GM12875 (cell line): ENCODE results near the gene RAB21.

Experiments
- H3K4me3 ChIP-seq: one replicate; pipeline ENCODE4 v1.5.1; 2011; ENCODE audit warnings: low read depth, low read length, control low read depth
- TF ChIP-seq, protein P1 (sequence below): IDR thresholded peaks from 2 replicates; pipeline ENCODE4 v1.5.1; 2011; ENCODE audit warnings: low read depth, mild to moderate bottlenecking, control low read depth, inconsistent platforms, low read length, moderate library complexity, borderline replicate concordance; ENCODE audit not compliant: insufficient read depth

Gene RAB21, protein sequence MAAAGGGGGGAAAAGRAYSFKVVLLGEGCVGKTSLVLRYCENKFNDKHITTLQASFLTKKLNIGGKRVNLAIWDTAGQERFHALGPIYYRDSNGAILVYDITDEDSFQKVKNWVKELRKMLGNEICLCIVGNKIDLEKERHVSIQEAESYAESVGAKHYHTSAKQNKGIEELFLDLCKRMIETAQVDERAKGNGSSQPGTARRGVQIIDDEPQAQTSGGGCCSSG

DNA sequence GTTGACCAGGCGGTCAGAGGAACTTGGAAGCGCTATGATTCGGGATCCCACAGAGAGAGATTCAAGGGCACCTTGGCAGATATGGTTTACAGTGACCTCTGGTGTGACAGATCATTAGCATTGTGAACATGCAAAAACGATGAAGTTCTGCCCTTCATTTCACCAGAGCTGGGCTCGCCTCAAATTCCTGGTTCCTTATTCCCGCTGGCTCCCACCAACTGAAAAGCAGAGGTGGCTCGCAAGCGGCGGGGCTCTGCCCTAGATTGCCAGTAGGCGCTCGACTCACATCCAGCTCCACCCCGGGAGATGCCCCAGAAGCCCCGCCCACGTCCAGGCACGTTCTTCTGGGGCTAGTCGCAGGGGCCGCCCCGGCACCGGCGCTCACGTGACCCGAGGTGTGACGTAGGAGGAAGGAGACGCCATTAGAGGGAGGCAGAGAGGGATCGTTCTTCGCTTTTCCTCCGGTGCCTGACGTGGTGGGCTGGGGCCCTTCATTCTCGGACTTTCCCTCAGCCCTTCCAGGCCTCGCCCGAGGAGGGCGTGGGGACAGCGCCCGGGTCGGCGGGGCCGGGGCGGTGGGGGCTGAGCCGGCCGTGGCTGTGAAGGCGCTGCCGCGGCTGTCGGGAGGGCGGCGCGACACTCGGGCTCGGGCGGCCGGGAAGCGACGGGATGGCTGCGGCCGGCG lies at the start of gene RAB21:
RAB21 (plus strand) TSS at position 403 of the 685 bp plus-strand sequence; CDS start at position 670, 267 bp downstream.
- H3K4me3 ChIP-seq, result peak within 1 kb of the TSS; percentile 92
- TF ChIP-seq, protein P1, sequence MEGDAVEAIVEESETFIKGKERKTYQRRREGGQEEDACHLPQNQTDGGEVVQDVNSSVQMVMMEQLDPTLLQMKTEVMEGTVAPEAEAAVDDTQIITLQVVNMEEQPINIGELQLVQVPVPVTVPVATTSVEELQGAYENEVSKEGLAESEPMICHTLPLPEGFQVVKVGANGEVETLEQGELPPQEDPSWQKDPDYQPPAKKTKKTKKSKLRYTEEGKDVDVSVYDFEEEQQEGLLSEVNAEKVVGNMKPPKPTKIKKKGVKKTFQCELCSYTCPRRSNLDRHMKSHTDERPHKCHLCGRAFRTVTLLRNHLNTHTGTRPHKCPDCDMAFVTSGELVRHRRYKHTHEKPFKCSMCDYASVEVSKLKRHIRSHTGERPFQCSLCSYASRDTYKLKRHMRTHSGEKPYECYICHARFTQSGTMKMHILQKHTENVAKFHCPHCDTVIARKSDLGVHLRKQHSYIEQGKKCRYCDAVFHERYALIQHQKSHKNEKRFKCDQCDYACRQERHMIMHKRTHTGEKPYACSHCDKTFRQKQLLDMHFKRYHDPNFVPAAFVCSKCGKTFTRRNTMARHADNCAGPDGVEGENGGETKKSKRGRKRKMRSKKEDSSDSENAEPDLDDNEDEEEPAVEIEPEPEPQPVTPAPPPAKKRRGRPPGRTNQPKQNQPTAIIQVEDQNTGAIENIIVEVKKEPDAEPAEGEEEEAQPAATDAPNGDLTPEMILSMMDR, result peak; percentile 22; the same call in 1 of the 2 replicates

DNA sequence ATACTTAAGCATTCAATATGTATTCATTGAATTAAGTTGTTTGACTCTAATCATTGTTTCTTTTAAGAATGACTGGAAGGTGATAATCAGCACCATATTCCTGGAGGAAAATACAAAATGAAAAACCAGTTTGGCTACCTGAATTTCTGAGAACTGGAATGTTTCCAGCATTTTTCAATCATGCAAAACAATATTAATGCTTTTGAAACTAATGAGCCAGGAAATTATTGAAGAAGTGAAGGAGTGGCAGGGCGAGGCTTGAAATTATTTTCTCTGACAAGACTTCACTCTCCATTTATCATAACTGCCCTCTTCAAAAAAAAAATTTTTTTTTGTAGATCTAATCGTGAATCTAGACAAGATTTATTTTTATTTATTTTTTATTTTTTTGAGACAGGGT lies 49.7 kb upstream of the RAB21 start:
- no peak overlapping the region for H3K4me3 ChIP-seq
- TF ChIP-seq, protein P1, result no peak

DNA sequence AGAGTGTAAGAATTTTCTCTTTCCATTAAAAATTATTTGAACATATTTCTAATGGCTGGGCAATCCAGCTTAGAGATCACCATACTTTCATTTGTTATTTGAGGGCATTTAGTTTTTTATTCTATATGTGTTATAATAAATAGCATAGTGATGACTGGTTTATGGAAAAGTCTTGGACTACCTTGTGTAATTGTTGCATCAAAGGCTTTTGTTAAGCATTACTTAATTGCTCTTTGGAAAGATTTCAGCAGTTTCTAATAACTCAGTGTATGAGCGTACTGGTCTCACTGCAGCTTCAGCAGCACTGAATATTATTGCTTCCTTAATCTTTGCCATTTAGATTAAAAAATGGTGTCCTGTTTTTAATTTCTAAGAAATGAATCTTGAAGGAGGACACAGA lies 46.0 kb upstream of the RAB21 start:
- TF ChIP-seq, protein P1, result no peak
- H3K4me3 ChIP-seq, result no peak overlapping the region

DNA sequence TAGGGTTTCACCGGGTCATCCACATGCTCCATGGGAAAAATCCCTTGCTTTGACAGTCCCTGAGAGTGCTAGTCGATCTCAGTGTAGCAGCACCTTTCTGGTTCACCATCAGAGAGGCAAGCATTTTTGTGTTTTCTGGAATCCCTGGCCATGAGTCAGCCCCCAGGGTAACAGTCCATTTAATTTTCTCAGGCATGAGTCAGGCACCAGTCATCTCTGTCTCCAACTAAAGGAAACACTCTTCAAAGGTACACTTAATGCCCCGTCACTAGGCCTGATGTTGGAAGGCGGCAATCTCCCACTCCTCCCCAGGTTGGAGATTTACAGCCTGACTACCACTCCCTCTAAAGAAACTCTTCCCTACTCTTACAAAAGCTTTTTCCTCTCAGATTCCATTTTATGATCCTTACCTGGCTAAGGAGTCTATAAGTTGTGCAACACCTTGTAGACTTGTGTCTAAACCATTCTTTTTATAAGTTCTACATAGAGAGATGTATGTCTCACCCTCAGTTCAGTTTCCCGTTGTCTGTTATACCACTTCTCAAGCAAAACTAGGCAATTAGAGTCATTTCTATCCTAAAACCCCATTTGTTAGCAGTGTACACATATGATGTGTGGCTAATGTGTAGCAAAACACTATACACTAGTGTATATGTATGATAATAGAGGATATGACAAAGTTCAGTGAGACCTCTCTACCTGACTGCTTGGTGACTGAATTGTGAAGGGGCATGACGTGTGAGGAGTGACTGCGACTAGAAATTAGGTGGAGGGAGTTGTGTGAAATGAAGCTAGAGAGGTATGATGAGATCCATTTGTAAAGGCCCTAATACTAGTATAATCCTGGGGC lies 44.2 kb upstream of the RAB21 start:
- TF ChIP-seq, protein P1, result no peak
- no peak overlapping the region for H3K4me3 ChIP-seq

DNA sequence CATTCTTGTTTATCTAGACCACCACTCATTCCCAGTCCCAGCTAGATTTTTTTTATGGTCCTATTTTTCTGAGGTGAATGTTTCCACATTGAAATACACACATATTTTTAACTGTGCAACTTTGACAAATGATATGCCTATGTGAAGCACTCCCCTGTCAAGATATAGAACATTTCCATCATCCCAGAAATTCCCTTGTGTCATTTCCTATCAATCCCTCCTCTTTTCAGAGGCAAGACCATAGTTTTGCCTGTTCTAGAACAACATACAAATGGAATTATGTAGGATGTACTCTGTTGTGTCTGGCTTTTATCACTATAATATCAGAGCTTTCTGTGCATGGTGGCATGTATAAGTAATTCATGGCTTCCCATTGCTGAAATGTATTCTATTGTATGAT lies 36.1 kb upstream of the RAB21 start:
- TF ChIP-seq, protein P1, result no peak
- H3K4me3 ChIP-seq, result no peak overlapping the region

DNA sequence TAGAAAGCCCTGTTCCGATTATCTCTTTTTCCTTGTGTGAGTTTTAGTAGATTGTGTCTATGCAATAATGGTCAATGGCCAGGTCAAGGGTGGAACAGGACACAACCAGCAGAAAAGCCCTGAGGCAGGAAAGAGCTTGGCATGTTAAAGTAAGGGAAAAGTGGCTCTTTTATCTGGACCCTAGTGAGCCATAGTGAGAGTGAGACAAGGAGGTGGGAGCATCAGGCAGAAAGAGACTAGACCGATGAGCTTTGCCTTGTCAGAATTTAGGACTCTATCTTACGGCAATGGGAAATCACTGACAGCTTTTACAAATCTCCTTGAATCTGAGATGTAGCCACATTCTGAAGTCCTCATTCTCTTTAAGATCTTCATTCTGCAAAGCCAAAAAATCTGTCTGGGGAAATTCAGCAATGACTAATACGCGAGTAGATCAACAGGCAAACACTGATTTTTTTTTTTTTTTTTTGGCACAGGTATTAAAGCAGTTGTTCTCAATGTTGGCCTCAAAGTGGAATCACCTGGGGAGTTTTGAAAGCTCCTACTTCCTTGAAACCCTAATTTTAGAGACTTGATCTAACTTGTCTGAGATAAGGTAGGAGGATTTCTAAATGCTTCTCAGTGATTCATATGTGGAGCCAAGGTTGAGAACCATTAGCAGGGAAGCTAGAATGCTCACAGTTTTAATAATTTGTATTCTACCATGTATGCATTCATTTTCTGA lies 34.9 kb upstream of the RAB21 start:
- H3K4me3 ChIP-seq, result no peak overlapping the region
- TF ChIP-seq, protein P1, result no peak
